WTC11 (cell line): ENCODE results near the gene CPVL. TPM values are rescaled to one million over a fixed set of nuclear protein-coding genes. Genes with fewer than 3 reads are reported as not detected.

Source experiments
- ATAC-seq: fragments of 200-7000 bp; cut with Tn5 transposase; 2 replicates; pipeline ENCODE4 v1.10.0; 2021; ENCODE audit warnings: mild to moderate bottlenecking, moderate library complexity
- CTCF ChIA-PET: fragments of 300-600 bp; sonication (Branson Sonifier 250); formaldehyde crosslinking; loops from one replicate; lab custom pipeline; 2021; ENCODE audit warnings: antibody characterized with exemption; lab: Charles Lee
- POLR2A ChIA-PET: fragments of 350-600 bp; sonication (Branson Sonifier 250); formaldehyde crosslinking; loops from one replicate; lab custom pipeline; 2021; ENCODE audit warnings: antibody characterized with exemption; lab: Charles Lee
- DNase-seq: peaks from one replicate; pipeline ENCODE4 v3.0.0; 2021; ENCODE audit warnings: low spot score
- H3K27ac Mint-ChIP-seq: 2 replicates; pipeline ENCODE4 v1.8.0; 2021; ENCODE audit warnings: mixed read lengths
- H3K27me3 Mint-ChIP-seq: 2 replicates; pipeline ENCODE4 v1.8.0; 2021; ENCODE audit warnings: low read depth, mild to moderate bottlenecking, moderate library complexity, mixed read lengths
- H3K36me3 Mint-ChIP-seq: 2 replicates; pipeline ENCODE4 v1.8.0; 2021; ENCODE audit warnings: mixed read lengths
- H3K4me1 Mint-ChIP-seq: 2 replicates; pipeline ENCODE4 v1.8.0; 2022; ENCODE audit warnings: mixed read lengths
- H3K4me3 Mint-ChIP-seq: 2 replicates; pipeline ENCODE4 v1.8.0; 2021; ENCODE audit warnings: mild to moderate bottlenecking, moderate library complexity, mixed read lengths
- H3K9me3 Mint-ChIP-seq: 2 replicates; pipeline ENCODE4 v1.8.0; 2021; ENCODE audit warnings: mixed read lengths
- CBFB ChIP-seq: sonication (generic); formaldehyde crosslinking; IDR thresholded peaks from 2 replicates; pipeline ENCODE4 v1.8.1; 2022; ENCODE audit warnings: mild to moderate bottlenecking, low read depth, missing genetic modification reagents
- CREB1 ChIP-seq: sonication (generic); formaldehyde crosslinking; IDR thresholded peaks from 2 replicates; pipeline ENCODE4 v1.8.0; 2023; ENCODE audit warnings: mild to moderate bottlenecking, missing genetic modification reagents
- EMX1 ChIP-seq: fragments of 250-450 bp; sonication (Bioruptor Pico); IDR thresholded peaks from 2 replicates; pipeline ENCODE4 v1.8.0; 2021; ENCODE audit warnings: mild to moderate bottlenecking
- NFATC4 ChIP-seq: fragments of 250-450 bp; sonication (Bioruptor Pico); IDR thresholded peaks from 2 replicates; pipeline ENCODE4 v1.9.0; 2021; ENCODE audit warnings: mild to moderate bottlenecking
- NFYB ChIP-seq: sonication (generic); formaldehyde crosslinking; conservative IDR thresholded peaks from 2 replicates; pipeline ENCODE4 v1.8.0; 2022; ENCODE audit warnings: low read depth, missing genetic modification reagents
- NR3C1 ChIP-seq: sonication (generic); formaldehyde crosslinking; conservative IDR thresholded peaks from 2 replicates; pipeline ENCODE4 v1.8.1; 2023; ENCODE audit warnings: low read depth, mild to moderate bottlenecking, missing genetic modification reagents
- OVOL2 ChIP-seq: fragments of 250-450 bp; sonication (Bioruptor Pico); IDR thresholded peaks from 2 replicates; pipeline ENCODE4 v1.9.0; 2021; ENCODE audit warnings: mild to moderate bottlenecking, borderline replicate concordance
- SMAD4 ChIP-seq: sonication (generic); formaldehyde crosslinking; IDR thresholded peaks from 2 replicates; pipeline ENCODE4 v1.8.0; 2022; ENCODE audit warnings: mild to moderate bottlenecking, missing genetic modification reagents
- TEAD4 ChIP-seq: sonication (generic); formaldehyde crosslinking; IDR thresholded peaks from 2 replicates; pipeline ENCODE4 v1.8.0; 2022; ENCODE audit warnings: mild to moderate bottlenecking, missing genetic modification reagents
- ZBTB21 ChIP-seq: sonication (generic); formaldehyde crosslinking; IDR thresholded peaks from 2 replicates; pipeline ENCODE4 v1.8.1; 2023; ENCODE audit warnings: mild to moderate bottlenecking, missing genetic modification reagents, borderline replicate concordance
- ZNF232 ChIP-seq: sonication (generic); formaldehyde crosslinking; IDR thresholded peaks from 2 replicates; pipeline ENCODE4 v1.8.0; 2022; ENCODE audit warnings: mild to moderate bottlenecking, missing genetic modification reagents
- ZNF263 ChIP-seq: sonication (generic); formaldehyde crosslinking; IDR thresholded peaks from 2 replicates; pipeline ENCODE4 v1.8.1; 2022; ENCODE audit warnings: low read depth, mild to moderate bottlenecking, moderate library complexity, missing genetic modification reagents
- total RNA-seq: library from RNA; stranded (reverse); gene quantifications from 3 replicates; pipeline ENCODE4 v1.2.3, GENCODE V29; 2021
- TF ChIP-seq, protein P1 (sequence below): fragments of 250-450 bp; sonication (Bioruptor Pico); IDR thresholded peaks from 2 replicates; pipeline ENCODE4 v1.9.0; 2021; ENCODE audit warnings: moderate library complexity, mild to moderate bottlenecking, inconsistent platforms, borderline replicate concordance
- TF ChIP-seq, protein P2 (sequence below): fragments of 250-450 bp; sonication (Bioruptor Pico); IDR thresholded peaks from 2 replicates; pipeline ENCODE4 v1.9.0; 2021; ENCODE audit warnings: mild to moderate bottlenecking, borderline replicate concordance
- TF ChIP-seq, protein P3 (sequence below): sonication (generic); formaldehyde crosslinking; IDR thresholded peaks from 2 replicates; pipeline ENCODE4 v1.8.0; 2022; ENCODE audit warnings: mild to moderate bottlenecking, missing genetic modification reagents
- TF ChIP-seq, protein P4 (sequence below): sonication (generic); formaldehyde crosslinking; IDR thresholded peaks from 2 replicates; pipeline ENCODE4 v1.8.0; 2022; ENCODE audit warnings: mild to moderate bottlenecking, missing genetic modification reagents
- TF ChIP-seq, protein P5 (sequence below): sonication (generic); formaldehyde crosslinking; IDR thresholded peaks from 2 replicates; pipeline ENCODE4 v1.8.1; 2023; ENCODE audit warnings: mild to moderate bottlenecking, missing genetic modification reagents, borderline replicate concordance

The CPVL gene
- total RNA-seq, 1 experiment from 2014 or later: 34.2 TPM

DNA sequence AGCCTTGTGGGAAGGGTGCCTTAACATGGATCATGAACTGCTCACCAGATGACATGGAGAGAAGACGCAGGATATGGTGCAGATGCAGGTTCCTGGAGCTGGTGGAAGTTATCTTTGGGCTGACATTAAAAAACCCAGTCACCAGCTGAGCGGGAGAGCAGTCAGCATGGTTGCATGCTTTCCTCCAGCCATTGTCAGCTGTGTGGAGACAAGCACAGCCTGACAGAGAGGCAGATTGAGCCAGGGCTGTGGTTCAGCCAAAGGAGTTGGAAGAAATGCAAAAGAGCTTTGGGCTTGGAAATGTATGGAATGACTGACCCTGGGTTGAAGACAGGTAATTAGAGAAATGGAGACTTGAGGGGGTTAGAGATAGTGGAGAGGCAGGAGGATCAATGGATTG, 79.7 kb downstream of the CPVL start (continued):
- TF ChIP-seq NFATC4 (no peak), NFYB (CRISPR knock-in tag) (no peak), TEAD4 (CRISPR knock-in tag) (no peak), ZBTB21 (CRISPR knock-in tag) (no peak), NR3C1 (CRISPR knock-in tag) (no peak), CBFB (CRISPR knock-in tag) (no peak)
- TF ChIP-seq, protein P1, sequence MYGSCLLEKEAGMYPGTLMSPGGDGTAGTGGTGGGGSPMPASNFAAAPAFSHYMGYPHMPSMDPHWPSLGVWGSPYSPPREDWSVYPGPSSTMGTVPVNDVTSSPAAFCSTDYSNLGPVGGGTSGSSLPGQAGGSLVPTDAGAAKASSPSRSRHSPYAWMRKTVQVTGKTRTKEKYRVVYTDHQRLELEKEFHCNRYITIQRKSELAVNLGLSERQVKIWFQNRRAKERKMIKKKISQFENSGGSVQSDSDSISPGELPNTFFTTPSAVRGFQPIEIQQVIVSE (CRISPR knock-in tag): no peak
- TF ChIP-seq, protein P2, sequence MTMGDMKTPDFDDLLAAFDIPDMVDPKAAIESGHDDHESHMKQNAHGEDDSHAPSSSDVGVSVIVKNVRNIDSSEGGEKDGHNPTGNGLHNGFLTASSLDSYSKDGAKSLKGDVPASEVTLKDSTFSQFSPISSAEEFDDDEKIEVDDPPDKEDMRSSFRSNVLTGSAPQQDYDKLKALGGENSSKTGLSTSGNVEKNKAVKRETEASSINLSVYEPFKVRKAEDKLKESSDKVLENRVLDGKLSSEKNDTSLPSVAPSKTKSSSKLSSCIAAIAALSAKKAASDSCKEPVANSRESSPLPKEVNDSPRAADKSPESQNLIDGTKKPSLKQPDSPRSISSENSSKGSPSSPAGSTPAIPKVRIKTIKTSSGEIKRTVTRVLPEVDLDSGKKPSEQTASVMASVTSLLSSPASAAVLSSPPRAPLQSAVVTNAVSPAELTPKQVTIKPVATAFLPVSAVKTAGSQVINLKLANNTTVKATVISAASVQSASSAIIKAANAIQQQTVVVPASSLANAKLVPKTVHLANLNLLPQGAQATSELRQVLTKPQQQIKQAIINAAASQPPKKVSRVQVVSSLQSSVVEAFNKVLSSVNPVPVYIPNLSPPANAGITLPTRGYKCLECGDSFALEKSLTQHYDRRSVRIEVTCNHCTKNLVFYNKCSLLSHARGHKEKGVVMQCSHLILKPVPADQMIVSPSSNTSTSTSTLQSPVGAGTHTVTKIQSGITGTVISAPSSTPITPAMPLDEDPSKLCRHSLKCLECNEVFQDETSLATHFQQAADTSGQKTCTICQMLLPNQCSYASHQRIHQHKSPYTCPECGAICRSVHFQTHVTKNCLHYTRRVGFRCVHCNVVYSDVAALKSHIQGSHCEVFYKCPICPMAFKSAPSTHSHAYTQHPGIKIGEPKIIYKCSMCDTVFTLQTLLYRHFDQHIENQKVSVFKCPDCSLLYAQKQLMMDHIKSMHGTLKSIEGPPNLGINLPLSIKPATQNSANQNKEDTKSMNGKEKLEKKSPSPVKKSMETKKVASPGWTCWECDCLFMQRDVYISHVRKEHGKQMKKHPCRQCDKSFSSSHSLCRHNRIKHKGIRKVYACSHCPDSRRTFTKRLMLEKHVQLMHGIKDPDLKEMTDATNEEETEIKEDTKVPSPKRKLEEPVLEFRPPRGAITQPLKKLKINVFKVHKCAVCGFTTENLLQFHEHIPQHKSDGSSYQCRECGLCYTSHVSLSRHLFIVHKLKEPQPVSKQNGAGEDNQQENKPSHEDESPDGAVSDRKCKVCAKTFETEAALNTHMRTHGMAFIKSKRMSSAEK (CRISPR knock-in tag): no peak

DNA sequence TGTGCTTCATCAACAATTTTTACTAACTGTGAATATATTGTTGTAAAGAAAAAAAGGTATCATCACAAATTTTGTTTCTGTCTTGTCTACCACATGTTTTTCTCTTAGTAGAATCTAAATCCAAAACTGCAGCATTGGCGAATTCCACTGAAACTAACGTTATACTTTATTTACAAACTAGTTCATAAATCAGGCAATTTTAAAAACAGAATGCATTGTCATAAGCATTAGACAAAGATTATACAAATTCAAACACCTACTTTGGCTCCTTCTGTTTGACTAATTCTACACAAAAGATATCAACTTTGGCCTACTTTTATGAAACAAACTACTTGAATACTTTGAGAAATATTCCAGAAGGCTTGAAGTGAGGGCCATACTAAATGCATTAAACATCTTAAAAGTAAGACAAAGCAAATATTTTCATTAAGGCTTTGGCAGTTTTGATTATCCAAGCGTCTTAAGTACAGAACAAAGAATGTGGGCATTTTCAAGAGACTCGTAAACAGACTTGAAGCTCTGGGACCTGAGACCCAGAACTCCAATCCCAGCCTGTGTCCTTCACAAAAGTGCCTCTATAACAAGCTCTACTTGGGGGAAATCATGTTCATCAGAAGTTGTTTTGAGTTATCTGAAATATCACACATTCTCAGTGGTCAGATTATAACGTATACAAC, 81.0 kb downstream of the CPVL start:
- DNase-seq (no peak), ATAC-seq (no peak)
- TF ChIP-seq ZNF232 (CRISPR knock-in tag): no peak
- no peak for TF ChIP-seq ZNF263 (CRISPR knock-in tag)
- no peak for TF ChIP-seq OVOL2 (CRISPR knock-in tag)
- TF ChIP-seq, protein P3, sequence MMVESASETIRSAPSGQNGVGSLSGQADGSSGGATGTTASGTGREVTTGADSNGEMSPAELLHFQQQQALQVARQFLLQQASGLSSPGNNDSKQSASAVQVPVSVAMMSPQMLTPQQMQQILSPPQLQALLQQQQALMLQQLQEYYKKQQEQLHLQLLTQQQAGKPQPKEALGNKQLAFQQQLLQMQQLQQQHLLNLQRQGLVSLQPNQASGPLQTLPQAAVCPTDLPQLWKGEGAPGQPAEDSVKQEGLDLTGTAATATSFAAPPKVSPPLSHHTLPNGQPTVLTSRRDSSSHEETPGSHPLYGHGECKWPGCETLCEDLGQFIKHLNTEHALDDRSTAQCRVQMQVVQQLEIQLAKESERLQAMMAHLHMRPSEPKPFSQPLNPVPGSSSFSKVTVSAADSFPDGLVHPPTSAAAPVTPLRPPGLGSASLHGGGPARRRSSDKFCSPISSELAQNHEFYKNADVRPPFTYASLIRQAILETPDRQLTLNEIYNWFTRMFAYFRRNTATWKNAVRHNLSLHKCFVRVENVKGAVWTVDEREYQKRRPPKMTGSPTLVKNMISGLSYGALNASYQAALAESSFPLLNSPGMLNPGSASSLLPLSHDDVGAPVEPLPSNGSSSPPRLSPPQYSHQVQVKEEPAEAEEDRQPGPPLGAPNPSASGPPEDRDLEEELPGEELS (CRISPR knock-in tag): no peak
- TF ChIP-seq, protein P4, sequence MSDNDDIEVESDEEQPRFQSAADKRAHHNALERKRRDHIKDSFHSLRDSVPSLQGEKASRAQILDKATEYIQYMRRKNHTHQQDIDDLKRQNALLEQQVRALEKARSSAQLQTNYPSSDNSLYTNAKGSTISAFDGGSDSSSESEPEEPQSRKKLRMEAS (CRISPR knock-in tag): no peak
- TF ChIP-seq EMX1 (CRISPR knock-in tag): no peak
- no peak for TF ChIP-seq SMAD4 (CRISPR knock-in tag)
- no peak for TF ChIP-seq CREB1 (CRISPR knock-in tag)
- TF ChIP-seq ZBTB21 (CRISPR knock-in tag): no peak
- TF ChIP-seq, protein P5, sequence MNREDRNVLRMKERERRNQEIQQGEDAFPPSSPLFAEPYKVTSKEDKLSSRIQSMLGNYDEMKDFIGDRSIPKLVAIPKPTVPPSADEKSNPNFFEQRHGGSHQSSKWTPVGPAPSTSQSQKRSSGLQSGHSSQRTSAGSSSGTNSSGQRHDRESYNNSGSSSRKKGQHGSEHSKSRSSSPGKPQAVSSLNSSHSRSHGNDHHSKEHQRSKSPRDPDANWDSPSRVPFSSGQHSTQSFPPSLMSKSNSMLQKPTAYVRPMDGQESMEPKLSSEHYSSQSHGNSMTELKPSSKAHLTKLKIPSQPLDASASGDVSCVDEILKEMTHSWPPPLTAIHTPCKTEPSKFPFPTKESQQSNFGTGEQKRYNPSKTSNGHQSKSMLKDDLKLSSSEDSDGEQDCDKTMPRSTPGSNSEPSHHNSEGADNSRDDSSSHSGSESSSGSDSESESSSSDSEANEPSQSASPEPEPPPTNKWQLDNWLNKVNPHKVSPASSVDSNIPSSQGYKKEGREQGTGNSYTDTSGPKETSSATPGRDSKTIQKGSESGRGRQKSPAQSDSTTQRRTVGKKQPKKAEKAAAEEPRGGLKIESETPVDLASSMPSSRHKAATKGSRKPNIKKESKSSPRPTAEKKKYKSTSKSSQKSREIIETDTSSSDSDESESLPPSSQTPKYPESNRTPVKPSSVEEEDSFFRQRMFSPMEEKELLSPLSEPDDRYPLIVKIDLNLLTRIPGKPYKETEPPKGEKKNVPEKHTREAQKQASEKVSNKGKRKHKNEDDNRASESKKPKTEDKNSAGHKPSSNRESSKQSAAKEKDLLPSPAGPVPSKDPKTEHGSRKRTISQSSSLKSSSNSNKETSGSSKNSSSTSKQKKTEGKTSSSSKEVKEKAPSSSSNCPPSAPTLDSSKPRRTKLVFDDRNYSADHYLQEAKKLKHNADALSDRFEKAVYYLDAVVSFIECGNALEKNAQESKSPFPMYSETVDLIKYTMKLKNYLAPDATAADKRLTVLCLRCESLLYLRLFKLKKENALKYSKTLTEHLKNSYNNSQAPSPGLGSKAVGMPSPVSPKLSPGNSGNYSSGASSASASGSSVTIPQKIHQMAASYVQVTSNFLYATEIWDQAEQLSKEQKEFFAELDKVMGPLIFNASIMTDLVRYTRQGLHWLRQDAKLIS (CRISPR knock-in tag): no peak
- no peaks in the 10 kb centered on the region for H3K9me3 Mint-ChIP-seq
- H3K4me3 Mint-ChIP-seq: no peak overlapping the region
- no peak overlapping the region for H3K27ac Mint-ChIP-seq
- ChIA-PET POLR2A (no interaction called here), CTCF (no interaction called here)
- no peaks in the 10 kb centered on the region for H3K36me3 Mint-ChIP-seq
- H3K4me1 Mint-ChIP-seq: peaks cover 13% of the 10 kb centered on the region
- H3K27me3 Mint-ChIP-seq: no peaks in the 10 kb centered on the region
